Stimulated activated CD4-positive, alpha-beta T cell treated with anti-CD3 and anti-CD28 coated beads, TNF-alpha, amount 100 ng/mL, for 1 hour (primary cell): ENCODE measurements around the gene PROB1.
"Not testable (repeated sequence)": the region's sequence is repeated elsewhere in the genome, so short reads cannot be mapped to it uniquely, and the experiment has no call there.

Experiments used
- DNase-seq, 3 donors: peaks; one replicate each; pipeline ENCODE4 v3.0.0-alpha.2; 2020; ENCODE audit warnings: low read depth in 3 of 3, low spot score in 1 of 3

PROB1 gene

DNA sequence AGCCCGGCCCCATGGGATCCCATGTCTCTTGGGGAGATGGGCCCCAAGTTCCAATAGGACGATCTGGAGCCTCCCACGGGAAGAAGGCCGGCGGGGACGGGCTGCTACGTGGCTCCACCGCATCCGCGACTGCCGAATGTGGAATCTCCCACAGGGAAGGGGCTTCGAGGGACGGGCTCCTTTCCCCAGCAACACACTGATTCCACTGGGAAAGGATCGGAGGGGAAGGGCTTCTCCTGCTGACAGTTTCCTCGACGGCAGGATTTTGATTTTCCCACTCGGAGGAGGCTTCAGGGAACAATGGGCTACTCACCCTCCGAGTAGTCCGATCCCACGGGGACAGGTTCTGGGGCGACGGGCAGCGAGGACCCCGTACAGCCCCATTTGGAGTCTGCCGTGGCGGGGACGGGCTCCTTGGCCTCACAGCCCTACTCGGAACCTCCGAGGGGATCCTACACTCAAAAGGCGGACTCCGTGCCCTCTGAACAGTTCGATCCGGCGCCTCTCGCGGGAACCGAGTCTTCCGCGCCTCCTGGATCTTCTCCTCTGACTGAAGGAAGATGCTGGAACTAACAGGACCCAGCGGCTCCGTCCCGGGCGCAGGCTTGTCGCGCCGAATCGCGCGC, 1.3 kb downstream of the PROB1 start:
- DNase-seq = no peak

DNA sequence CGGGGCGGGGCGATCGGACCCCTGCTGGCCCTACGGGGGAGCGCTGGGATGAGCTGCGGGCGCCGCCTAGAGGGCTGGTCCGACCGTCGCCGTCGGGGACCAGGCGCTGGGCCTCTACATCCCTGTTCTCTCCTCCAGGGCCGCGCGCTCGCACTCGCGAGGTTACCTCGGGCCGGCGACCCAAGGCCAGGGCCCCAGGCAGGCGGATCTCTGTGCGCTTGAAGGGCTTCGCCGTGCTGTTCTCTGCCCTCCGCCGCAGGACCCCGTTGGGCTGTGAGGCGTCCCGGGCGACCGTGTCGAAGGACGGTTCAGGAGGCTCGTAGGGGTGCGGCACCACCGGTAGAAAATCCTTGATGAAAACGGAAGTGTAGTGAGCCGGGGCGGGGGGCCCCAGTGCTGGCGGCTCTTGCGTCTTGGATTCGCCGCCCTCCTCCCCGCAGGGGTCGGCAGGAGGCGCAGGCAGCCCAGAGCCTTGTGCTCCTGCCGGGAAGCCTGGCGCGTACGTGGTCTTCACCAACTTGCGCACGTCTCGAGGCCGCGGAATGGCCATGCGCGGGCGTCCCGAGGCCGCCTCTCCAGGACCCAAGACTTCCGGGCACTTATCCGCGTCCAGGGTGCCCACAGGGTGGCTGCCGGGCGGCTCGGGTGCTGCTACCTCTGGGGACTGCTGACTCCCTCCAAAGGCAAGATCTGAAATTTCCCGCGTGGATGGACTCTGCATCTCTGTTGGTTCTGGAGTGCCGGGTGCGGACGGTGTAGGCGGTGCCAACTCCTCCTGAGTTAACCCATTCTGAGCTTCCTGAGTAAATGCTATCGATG, 2.0 kb downstream of the PROB1 start:
- peak; percentile 16 to 55 (median 49) for DNase-seq

DNA sequence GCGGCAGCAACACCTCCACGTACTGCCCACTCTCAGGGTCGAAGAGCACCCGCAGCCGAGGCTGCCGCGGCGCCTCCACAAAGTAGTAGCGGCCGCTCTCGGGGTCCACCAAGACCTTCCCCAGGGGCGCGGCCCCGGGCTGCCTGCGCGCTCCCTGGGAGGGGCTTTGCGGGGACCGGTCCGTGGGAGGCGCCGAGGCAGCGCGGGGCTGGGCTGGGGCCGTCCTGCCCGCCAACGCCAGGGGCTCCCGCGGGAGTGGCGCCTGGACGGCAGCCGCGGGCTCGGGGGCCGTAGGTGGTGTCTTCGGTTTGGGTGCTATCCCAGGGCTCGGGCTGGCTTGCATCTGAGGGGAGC, 2.6 kb downstream of the PROB1 start:
- DNase-seq = no peak

DNA sequence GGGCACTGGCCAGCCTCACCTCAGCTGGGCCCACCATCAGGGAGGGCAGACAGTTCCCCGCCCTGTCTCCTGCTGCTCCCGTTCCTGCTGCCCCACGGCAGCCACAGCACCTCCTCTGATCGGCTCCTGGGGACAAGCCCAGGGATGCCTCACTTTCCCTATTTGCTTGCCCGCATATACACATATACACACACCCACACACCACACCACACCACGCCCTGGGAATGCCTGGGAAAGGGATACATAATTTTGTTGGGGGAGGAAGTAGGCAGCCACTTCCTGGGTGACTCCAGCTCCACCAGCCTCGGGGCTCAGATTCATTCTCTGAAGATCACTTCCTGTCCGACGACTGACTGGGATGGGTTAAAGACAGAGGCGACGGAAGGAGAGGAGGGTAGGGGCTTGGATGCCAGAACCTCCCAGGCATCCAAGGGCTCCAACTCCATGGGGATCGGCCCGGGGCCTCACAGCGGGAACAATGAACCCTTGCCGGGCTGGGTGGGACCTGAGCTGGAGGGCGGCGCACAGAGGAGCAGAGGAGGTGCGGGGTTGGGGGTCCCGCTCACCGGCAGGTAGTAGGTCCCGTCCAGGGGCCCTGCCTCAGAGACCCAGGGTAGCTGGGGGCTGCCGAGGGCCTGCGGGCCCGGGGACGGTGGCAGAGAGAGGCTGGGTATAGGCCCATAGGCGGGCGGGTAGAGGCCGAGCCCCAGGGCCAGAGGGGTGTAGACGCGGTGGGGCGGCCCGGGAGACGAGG, 3.2 kb downstream of the PROB1 start:
- no peak for DNase-seq

DNA sequence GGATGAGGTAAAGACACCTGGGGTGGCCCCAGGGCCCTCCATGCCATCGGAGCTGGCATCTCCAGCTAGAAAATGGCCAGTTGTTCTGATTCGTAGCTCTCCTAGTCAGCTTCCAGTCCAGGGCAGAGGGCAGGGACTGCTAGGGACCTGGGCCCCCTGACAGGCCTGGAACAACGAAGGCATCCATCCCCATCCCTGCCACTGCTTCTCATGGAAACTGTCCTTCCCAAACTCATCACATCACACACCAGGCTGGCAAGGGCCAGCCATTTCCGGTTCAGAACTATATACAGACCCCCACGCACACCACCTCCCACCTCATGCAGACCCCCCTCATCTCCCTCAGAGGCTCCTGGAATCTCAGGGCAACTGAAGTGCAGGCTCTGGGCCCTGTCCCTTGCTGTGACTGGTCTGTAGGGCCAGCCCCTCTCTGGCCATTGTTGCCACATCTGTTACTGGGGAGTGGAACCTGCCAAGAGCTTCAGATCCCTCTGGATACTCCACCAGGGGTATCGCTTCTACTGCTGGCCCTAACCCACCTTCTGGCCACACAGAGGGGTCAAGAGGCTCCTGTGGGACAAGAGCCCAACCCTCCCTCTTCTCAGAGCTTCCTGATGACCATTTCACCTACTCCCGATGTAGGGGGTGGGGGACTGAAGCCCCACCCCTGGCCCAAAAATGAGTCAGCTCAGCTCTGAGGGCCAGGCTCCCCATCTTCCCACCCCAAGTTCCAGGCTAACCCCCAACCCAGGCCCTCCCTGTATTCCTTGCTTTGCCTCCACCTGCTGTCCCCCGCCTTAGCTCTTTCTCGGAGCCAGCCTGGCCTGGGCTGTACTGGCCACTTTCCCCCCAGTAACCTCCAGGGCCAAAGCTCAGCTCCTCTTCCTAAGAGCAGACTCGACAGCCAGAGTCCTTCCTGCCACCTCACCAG, 4.0 kb downstream of the PROB1 start:
- no peak for DNase-seq

DNA sequence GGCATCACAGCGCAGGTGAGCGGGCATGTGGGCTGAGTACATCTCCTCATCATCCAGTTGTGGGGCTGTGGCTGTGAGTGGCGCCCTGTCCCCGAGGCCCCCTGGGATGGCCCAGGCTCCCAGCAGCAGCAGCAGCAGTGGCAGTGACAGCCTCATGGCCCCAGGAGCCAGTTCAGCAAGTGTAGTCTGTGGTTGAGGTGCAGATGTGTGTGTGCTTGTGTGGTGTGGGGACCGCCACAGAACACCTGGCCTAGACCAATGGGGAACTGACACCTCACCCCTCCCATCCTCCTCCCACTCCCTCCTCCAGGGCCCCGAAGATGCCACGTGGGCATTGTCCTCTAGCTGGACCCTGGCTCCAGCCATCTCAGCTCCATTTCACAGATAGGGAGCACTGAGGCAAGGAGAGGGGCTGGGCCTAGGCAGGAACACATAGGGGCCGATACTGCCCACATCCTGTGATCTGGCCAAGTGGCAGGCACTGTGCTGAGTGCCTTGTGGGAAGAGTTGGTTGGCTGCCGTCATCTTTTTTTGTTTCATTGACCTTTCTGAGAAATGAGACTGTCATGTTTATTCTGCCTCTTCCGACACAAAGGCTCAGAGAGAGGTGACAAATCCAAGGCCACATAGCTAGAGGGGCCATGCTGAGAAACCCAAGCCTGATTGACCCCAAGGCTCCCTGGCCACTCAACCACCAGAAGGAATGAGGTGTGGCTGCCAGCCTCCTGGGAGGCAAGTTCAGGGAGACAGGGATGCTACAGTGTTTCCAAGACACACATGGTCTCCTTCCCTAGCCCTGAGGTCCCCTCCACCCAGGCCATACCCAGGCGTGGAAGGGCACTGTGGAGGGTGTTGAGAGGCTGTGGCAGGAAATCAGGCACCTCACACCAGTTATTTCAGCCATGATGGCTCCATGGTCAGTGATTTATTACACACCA, 4.9 kb downstream of the PROB1 start, which contains the start of gene MZB1:
TSS of gene MZB1 (minus strand) at position 213 of the 938 bp plus-strand sequence. CDS start at position 156, 57 bp downstream.
- peak in 1 of 3 donors; percentile 13 for DNase-seq

DNA sequence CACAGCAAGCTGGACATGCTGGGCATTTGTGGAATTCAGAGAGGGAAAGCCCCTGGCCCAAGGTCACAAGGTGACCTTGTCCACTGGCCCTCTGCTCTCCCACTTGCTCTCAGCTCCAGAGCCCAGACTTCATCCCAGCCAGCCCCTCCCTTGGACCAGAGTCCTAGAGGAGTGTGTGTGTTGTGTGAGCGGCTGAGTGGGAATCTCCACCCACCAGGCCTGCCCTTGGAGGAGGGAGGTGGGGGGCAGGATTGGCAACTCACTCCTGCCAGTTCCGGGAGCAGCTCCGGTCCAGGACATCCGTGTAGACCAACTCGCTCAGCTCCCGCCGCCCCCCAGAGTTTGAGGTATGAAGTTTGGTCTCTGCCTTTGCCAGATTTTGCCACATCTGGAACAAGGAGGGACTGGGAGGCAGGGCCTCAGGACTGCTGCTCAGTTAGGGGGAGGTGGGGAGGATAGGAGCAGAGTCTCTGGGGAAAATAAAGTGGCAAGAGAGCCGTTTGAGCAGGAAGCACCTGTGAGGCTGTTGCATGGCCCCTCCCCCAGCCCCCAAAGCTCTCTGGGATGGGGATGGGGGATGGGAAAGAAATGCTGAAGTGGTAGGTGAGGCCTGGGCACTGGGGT, 6.6 kb downstream of the PROB1 start:
- no peak for DNase-seq

DNA sequence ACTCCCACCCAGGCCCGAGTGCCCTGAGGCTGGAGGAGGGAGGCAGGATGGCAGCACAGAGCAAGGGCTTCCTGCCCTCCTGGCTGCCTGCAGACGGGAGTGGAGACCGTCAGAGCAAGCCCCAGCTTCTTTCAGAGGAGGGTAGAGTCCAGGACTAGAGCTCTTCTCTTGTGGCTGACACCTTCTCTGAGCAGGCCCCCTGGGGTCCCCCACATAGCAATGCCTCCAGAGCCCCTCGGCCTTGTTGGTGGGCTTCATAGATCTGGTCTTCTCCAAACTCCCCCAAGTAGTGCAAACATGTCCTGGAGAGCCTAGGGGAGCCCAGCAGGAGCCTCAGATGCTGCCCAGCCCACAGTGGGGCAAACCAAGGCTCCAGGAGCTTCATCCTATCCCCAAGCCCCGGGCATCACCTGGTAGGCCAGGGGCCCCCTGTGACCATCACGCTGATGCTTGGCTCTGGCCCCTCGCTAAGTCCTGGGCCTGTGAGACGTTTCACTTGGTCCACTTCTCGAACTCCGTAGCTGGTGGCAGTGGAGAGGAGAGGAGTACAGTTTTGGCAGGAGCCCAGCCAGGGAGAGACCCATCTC, 7.2 kb downstream of the PROB1 start:
- no peak for DNase-seq

DNA sequence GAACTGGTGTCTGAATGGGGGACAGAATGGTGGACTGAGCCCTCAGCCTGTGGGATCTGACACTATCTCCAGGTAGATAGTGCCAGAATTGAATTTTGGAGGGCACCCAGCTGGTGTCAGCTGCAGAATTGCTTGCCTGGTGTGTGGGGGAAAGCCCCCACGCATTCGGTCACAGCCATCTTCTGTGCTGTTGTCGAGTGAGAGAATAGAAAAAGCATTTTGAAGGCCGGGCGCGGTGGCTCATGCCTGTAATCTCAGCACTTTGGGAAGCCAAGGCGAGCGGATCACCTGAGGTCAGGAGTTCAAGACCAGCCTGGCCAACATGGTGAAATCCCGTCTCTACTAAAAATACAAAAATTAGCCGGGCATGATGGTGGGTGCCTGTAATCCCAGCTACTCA, 7.9 kb downstream of the PROB1 start:
- not testable (repeated sequence) for DNase-seq

DNA sequence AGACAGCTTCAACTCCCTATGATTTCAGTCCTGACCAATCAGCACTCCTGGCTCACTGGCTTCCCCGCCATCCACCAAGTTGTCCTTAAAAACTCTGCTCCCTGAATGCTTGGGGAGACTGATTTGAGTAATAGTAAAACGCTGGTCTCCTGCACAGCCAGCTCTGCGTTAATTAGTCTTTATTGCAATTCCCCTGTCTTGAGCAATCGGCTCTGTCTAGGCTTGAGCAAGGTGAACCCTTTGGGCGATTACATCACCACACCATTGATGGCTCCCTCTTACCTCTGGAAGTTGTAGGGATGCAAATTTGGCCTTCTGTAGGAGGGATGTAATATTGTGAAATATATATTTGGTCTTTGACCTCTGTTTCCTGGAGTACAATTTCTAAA, 8.9 kb downstream of the PROB1 start:
- no peak for DNase-seq

DNA sequence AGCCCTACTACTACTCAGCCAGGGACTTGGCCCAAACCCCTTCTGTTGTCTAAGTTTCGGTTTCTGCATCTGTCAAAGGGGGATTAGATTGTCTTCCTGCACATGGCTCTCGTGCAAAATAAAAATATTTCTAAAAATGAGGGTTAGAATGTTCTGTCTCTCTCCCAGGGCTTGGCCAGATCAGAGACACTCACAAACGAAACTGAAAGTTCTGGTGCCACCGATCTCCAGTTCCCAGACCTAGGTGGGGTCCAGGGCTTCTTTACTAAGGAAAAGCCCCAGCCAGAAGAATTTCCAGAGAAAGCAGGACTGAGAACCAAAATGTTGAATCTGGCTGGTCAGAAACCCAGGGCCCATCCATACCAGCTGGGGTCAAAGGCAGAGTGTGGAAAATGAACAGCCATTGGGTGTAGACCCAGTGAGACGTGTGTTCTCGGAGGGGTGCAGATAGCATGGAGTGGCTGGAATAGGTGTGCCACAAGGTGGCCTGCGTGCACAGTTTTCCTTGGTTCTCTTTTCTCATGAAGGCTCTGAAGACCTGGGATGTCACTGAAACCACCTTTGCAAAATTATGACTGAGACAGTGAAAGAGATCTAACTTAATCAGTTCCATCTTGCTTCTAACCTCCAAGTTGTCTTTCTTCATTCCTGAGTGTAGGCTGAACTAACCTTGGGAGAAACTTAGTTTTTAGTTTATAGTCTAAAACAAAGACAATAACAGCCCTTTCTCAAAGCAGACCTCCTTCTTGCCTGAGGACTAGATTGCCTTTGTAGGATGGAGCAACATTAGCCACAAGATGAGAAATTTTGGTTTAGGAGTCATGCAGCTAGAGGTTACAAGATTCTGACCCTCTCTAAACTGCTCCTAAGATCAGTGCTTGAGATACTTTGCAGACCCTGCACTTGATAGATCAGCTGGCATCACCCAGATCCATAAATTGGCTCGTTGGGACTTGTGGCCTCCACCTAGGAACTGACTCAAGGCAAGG, 9.5 kb downstream of the PROB1 start:
- no peak for DNase-seq

DNA sequence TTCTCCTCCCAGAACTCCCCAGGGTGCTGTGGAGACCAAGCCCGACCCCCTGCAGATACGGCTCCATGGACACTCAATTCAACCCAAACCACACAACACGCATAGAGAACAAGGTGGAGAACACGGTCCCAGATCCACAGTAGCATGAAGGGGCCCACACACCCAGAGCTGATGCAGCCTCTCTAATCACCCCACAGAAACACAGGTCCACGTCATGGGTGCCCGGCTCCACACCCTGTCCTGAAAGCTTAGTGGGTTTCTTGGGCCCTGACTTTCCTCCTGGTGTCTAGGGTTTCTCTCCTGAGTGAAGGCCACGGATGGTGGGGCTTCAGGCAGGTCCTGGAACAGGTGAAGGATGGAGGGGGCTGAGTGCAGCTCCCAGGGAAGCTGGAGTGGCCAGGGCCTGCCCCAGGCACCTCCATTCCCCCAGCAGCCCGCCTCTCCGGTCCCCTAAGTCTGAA, 10.3 kb downstream of the PROB1 start:
- DNase-seq = no peak

DNA sequence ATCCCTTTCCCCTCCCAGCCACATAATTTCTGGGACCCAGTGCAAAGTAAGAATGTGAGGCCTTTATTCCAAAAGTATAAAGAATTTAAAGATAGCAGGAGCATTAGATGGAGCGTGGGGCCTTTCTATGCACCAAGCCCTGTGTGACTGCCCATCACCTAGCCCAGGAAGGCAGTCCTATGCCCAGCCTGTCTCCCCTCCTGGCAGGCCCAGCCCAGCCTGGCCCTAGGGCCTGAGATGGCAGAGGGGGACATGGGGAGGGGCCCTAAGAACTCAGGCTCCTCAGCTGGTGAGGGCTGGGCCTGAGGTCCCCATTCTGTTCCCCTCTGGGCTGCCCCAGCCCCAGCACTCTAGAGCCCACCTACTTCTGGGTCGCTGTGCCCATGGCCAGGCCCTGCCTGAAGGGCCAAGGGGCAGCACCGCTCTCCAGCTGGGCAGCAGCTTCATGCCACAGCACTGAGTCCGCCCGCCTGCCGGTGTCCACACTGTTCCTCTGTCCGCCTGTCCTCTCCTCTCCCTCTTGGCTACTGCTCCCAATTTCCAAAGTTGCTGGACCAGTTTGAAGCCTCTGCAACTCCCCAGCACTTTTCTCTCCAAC, 10.8 kb downstream of the PROB1 start:
- DNase-seq = no peak

DNA sequence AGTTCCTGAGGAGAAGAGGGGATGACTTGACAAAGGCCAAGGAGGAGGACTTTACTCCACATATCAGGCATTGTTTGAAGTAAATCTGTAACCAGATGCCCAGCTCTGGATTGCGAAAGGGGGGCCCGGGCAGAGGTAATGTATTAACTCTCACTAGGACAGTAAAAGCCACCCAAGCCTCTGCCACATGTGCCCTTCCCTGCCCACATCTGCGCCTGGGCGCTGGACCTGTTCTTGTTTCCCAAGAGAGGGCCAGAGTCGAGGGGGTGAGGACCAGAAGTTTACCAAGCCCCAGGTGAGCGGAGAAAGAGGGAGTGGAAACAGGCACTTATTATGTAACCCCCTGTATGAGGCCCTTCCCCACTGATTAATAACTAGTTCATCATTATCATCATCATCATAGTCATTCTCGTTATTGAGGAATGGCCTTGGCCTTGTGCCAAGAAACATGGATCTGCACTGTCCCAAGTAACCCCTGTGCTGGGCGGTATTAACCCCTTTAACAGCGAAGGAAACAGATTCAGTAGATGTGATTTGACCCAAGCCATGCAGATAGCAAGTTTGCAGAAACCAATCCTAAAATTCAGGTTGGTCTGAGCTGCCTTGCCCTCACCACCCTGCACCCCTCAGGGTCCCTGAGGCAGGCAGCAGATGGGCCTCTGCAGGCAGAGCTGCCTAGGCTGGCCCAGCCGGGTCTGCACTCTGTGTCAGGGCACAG, 11.5 kb downstream of the PROB1 start, which contains the start of gene SLC23A1:
TSS of gene SLC23A1 (minus strand) at position 23 of the 718 bp plus-strand sequence. CDS start 44 bp downstream, outside the sequence.
- no peak for DNase-seq

DNA sequence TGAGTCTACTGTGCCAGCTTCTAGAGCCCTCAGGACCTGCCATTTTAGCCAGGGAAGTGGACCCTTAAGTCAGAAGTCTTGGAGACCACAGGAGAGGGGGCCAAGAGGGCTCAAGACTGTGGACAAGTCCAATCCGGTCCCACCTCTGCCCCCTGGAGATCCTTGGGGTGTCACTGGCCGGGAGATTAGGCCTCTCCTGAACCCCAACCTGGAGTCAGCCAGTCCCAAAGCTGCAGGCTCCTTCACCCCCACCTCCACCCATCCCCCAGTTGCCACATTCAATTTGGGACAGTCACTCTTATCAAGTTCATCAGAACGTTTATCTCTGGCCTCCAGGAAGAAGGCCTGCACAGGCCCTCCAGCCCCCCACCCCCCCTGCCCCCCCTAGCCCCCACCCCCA, 12.1 kb downstream of the PROB1 start:
- DNase-seq = no peak
